HG03066 (cell line): ENCODE results near the gene RNF121.
"Not testable (repeated sequence)": the region's sequence is repeated elsewhere in the genome, so short reads cannot be mapped to it uniquely, and the experiment has no call there.

Source experiments
- ATAC-seq: cut with Tn5 transposase; IDR thresholded peaks from one replicate; pipeline ENCODE4 v1.9.1; 2021; ENCODE audit warnings: low read depth; ENCODE audit not compliant: unreplicated experiment

RNF121 gene

GRCh38 chr11:71928737-71929443 is at the start of gene RNF121:
Gene RNF121 (plus strand): TSS chr11:71929046. CDS start chr11:71929062, 16 bp downstream.
- peak; percentile 78 for ATAC-seq

DNA sequence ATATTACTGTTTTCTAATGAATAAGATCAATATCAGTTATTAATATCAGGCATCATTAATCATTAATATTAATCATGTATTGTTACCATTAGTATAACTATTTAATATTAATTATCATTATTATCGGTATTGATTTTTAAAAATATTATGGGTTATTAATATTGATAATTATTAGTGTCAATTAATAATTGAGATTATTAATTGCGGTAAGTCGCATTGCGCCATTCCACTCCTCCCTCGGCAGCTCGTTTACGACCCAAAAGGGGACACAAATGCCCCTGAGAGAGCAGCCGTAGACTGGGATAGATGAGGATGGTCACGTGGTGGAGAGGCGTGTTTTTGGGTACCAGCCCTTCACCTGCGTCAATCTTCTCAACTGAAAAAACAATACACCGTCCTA is 43.0 kb upstream of the RNF121 start:
- ATAC-seq = not testable (repeated sequence)

DNA sequence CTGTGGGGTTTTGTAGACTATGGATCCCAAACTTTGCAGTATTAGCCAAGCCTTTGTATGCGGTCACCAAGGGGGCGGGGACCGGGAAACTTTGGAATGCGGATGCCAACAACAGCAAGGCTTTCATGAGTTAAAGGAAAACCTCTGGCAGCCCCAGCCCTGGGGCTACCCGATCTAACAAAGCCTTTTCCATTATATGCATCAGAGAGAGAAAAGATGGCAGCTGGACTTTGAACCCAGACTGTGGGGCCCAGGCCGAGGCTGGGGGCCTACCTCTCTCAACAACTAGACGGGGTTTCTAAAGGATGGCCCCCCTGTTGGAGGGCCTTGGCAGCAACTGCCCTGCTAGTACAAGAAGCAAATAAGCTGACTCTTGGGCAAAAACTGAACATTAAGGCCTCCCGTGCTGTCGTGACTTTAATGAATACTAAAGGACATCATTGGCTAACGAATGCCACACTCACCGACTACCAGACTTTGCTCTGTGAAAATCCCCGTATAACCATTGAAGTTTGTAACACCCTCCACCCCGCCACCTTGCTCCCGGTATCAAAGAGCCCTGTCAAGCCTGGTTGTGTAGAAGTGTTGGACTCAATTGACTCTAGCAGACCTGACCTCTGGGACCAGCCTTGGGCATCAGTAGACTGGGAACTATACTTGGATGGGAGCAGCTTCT is 40.4 kb upstream of the RNF121 start:
- ATAC-seq = not testable (repeated sequence)

- not testable (repeated sequence) for ATAC-seq
Measured at GRCh38 chr11:71889181-71889872, 39.5 kb upstream of the RNF121 start.

DNA sequence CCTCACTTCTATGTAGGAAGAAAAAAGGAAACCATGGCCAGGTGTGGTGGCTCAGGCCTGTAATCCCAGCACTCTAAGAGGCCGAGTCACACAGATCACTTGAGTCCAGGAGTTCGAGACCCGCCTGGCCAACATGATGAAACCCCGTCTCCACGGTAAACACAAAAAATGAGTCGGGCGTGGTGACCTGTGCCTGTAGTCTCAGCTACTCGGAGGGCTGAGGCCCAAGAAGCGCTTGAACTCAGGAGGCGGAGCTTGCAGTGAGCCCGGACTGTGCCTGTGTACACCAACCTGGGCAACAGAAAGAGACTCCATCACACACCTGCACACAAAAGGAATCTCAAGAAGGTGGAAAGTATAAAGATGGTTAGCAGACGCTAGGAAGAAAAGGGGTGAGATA is 32.9 kb upstream of the RNF121 start:
- ATAC-seq = no peak

GRCh38 chr11:71901137-71901536 is 27.7 kb upstream of the RNF121 start:
- not testable (repeated sequence) for ATAC-seq

DNA sequence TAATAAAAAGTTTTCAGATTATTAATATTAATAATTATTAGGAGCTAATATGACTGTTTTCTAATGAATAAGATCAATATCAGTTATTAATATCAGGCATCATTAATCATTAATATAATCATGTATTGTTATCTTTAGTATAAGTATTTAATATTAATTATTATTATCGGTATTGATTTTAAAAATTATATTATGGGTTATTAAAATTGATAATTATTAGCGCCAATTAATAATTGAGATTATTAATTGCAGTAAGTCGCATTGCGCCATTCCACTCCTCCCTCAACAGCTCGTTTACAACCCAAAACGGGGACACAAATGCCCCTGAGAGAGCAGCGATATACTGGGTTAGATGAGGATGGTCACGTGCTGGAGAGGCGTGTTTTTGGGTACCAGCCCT is 20.6 kb upstream of the RNF121 start:
- no peak for ATAC-seq

DNA sequence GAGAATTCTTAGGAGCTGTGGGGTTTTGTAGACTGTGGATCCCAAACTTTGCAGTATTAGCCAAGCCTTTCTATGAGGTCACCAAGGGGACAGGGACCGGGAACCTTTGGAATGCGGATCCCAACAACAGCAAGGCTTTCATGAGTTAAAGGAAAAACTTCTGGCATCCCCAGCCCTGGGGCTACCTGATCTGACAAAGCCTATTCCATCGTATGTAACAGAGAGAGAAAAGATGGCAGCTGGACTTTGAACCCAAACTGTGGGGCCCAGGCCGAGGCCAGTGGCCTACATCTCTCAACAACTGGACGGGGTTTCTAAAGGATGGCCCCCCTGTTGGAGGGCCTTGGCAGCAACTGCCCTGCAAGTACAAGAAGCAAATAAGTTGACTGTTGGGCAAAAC is 18.1 kb upstream of the RNF121 start:
- not testable (repeated sequence) for ATAC-seq

DNA sequence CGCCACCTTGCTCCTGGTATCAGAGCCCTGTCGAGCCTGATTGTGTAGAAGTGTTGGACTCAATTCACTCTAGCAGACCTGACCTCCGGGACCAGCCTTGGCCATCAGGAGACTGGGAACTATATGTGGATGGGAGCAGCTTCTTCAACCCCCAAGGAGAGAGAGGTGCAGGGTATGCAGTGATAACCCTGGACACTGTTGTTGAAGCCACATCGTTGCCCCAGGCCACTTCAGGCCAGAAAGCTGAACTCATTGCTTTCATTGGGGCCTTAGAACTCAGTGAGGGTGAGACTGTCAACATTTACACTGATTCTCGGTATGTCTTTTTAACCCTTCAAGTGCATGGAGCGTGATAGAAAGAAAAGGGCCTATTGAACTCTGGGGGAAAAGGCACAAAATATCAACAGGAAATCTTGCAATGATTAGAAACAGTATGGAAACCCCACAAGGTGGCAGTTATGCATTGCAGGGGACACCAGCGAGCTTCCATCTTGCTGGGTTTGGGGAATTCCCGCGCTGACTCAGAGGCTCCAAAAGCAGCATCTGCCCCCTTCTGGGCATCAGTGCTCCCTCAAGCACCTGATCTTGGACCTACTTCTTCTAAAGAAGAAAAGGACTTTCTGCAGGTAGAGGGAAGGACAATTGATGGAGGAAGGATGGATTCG is 17.4 kb upstream of the RNF121 start:
- not testable (repeated sequence) for ATAC-seq

DNA sequence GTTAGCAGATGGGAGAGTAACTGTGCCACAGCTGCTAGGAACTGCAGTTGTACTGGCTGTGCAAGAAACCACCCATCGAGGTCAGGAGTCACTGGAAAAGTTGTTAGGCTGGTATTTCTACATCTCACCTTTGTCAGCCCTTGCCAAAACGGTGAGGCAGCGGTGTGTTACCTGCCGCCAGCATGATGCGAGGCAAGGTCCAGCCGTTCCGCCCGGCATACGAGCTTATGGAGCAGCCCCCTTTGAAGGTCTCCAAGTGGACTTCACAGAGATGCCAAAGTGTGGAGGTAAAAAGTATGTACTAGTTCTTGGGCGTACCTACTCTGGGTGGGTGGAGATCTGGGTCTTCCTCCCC is 16.9 kb upstream of the RNF121 start:
- ATAC-seq = not testable (repeated sequence)

GRCh38 chr11:71913756-71914526 is 14.9 kb upstream of the RNF121 start:
- ATAC-seq = no peak

- ATAC-seq = no peak
Measured at GRCh38 chr11:71914617-71915189, 14.1 kb upstream of the RNF121 start.

- no peak for ATAC-seq
Measured at GRCh38 chr11:71917646-71918140, 11.2 kb upstream of the RNF121 start.

- peak; percentile 63 for ATAC-seq
Measured at GRCh38 chr11:71927820-71928736, 768 bp upstream of the RNF121 start, which contains the start of gene XNDC1N. Gene XNDC1N (minus strand): TSS chr11:71928594. CDS start chr11:71923353, 5,241 bp downstream.

DNA sequence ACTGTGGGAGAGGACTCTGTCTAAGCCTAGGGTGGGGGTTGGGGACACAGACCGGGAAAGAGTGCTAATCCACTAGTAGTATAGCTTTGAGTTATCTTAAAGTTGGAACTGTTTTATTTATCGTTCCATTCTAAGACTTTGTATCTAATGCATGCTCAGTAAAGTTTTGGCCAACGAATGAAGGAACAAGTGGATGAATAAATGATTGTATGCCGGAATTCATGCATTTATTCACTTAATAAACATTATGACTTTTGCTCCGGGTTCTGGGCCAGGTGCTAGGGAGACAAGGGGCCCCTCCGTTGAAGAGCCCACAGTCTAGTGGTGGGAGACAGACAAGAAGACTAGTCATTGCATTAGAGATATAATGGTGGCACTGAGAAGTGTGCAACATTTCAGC is 645 bp downstream of the RNF121 start:
- no peak for ATAC-seq

DNA sequence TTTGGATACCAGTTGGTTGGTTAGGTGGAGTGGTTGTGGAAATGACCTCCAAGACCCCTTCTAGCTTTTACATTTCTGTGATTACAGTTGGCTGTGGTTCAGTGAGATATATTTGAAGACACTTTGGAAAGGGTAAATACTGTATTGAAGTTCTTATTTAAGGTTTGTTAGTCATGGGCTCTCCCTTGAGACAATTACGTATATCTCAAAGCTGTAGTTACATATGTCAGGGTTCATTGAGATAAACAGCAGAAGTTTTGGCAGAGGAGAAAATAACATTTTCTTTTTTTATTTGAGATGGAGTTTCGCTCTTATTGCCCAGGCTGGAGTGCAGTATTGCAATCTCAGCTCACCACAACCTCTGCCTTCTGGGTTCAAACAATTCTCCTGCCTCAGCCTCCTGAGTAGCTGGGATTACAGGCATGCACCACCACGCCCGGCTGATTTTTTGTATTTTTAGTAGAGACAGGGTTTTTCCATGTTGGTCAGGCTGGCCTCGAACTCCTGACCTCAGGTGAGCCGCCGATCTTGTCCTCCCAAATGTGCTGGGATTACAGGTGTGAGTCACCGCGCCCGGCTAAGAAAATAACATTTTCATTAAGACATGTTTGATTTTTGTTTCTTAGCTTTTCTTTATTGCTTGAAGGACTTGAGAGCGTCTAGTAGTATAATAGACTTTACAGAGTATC is 1.9 kb downstream of the RNF121 start:
- ATAC-seq = no peak

GRCh38 chr11:71931245-71931602 is 2.4 kb downstream of the RNF121 start:
- ATAC-seq = no peak
